GM19467 (cell line): Measurements from ENCODE around the gene PLXNB2.
A peak's percentile ranks its signal among the peaks of the same experiment; 100 is the strongest.
"Not testable (repeated sequence)": the region's sequence is repeated elsewhere in the genome, so short reads cannot be mapped to it uniquely, and the experiment has no call there.

Experiments used
- ATAC-seq: cut with Tn5 transposase; IDR thresholded peaks from one replicate; pipeline ENCODE4 v1.9.1; 2021; ENCODE audit warnings: mild to moderate bottlenecking, moderate library complexity; ENCODE audit not compliant: unreplicated experiment

PLXNB2 gene, protein sequence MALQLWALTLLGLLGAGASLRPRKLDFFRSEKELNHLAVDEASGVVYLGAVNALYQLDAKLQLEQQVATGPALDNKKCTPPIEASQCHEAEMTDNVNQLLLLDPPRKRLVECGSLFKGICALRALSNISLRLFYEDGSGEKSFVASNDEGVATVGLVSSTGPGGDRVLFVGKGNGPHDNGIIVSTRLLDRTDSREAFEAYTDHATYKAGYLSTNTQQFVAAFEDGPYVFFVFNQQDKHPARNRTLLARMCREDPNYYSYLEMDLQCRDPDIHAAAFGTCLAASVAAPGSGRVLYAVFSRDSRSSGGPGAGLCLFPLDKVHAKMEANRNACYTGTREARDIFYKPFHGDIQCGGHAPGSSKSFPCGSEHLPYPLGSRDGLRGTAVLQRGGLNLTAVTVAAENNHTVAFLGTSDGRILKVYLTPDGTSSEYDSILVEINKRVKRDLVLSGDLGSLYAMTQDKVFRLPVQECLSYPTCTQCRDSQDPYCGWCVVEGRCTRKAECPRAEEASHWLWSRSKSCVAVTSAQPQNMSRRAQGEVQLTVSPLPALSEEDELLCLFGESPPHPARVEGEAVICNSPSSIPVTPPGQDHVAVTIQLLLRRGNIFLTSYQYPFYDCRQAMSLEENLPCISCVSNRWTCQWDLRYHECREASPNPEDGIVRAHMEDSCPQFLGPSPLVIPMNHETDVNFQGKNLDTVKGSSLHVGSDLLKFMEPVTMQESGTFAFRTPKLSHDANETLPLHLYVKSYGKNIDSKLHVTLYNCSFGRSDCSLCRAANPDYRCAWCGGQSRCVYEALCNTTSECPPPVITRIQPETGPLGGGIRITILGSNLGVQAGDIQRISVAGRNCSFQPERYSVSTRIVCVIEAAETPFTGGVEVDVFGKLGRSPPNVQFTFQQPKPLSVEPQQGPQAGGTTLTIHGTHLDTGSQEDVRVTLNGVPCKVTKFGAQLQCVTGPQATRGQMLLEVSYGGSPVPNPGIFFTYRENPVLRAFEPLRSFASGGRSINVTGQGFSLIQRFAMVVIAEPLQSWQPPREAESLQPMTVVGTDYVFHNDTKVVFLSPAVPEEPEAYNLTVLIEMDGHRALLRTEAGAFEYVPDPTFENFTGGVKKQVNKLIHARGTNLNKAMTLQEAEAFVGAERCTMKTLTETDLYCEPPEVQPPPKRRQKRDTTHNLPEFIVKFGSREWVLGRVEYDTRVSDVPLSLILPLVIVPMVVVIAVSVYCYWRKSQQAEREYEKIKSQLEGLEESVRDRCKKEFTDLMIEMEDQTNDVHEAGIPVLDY (N-terminal part only)

DNA sequence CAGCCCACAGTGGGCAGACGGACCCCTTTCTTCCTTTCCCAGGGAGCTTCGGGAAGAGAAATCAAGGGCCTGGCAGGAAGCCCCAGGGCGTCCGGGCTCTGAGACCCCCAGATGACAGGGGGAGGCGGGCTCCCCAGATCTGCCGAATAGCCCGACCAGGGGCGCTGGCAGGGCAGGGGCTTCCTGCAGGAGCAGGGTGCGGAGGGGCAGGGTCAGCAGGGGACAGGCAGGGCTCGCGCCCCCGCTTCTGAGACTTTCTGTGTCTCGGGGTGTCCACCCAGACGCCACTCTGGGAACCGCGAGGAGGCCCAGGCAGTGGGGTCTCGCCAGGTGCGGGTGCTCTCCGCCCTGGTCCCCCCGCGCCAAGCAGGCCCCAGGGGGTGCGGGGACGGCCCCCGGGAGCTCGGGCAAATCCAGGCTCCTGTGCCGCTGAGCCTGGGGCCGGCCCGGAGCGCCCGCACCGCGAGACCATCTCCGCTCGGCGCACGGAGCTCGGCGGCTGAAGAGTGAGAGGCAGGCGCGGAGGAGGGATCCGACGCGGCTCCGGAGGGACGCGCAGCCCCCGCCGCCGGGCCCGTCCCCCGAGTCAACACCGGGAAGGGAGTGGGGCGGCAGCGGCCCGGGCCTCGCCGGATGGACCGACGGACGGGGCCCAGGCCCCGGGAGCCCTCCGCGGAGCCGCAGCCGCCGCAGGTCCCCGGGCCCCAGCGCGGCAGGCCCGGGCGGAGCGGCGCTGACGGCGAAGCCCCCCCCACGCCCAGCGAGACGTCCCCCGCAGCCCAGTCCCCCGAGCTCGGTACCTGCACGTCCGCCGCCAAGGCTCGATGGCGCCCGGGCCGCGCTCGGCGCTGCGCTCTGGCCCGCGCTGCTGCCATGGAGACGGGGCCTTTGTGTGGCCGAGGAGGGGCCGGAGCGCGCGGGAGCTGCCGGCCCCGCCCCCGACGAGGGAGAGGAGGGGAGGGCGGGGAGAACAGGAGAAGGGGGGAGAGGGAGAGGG is at the start of gene PLXNB2:
PLXNB2 (minus strand) TSS at position 894 of the 997 bp plus-strand sequence. CDS start 17,062 bp downstream, outside the sequence.
- no peak for ATAC-seq

DNA sequence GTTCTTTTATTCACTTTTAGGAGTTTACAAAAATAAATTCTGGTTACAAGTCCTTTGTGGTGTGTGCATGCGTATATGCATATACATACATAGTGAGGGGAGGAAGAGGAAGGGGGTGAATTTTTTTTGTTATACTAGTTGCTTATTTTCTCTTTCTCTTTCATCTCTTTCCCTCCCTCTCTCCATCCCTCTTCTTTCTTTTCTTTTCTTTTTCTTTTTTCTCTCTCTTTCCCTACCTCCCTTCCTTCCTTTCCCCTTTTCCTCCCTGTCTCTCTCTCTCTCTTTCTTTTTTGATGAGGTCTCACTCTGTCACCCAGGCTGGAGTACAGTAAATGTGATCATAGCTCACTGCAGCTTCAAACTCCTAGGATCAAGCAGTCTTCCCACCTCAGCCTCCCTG is 49.8 kb upstream of the PLXNB2 start:
- no peak for ATAC-seq

DNA sequence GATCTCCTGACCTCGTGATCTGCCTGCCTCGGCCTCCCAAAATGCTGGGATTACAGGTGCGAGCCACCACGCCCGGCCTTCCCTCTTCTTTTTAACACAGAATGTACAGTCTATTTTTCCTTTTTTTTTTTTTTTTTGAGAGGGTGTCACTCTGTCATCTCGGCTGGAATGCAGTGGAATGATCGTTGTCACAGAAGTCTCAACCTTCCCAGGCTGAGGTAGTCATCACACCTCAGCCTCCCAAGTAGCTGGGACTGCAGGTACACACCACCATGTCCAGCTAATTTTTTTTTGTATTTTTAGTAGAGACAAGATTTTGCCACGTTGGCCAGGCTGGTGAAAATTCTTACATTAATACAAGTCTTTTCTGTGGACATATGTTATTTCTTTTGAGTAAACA is 48.7 kb upstream of the PLXNB2 start:
- no peak for ATAC-seq

DNA sequence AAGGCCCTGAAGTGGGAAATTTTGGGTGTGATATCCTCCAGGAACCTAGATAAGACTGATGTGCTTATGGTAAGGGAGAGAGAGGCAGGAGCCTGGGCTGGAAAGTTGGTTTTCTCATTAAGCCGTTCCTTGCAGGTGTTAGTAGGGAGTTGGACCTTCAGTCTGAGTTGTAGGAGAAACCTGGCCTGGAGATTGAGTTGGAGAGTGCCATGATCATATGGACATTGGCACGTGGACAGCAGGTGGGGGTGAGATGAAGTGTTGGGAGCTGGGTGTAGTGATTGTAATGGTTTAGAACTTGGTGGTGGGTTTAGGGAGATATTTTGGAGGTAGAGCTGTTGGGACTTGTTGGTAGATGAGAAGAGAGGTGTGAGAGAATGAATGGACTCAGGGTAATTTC is 40.6 kb upstream of the PLXNB2 start:
- ATAC-seq, result no peak

DNA sequence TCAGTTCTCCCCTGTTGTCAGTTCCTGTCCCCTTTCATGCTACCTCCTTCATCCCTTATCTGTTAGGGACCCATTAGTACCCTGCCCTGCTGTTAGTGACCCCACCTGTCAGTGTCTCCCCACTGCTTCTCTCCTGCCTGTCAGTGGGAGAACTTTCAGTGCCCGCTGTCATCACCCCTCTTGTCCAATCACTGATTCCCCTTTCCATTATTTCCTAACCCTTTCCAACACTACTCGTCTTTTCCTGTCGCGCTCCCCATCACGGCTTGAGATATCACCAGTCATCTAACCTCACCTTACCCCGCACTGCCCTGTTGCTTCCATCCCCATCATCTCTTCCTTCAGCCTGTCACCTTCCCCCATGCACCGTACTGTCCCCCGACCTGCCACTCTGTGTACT is 39.7 kb upstream of the PLXNB2 start:
- ATAC-seq, result no peak

DNA sequence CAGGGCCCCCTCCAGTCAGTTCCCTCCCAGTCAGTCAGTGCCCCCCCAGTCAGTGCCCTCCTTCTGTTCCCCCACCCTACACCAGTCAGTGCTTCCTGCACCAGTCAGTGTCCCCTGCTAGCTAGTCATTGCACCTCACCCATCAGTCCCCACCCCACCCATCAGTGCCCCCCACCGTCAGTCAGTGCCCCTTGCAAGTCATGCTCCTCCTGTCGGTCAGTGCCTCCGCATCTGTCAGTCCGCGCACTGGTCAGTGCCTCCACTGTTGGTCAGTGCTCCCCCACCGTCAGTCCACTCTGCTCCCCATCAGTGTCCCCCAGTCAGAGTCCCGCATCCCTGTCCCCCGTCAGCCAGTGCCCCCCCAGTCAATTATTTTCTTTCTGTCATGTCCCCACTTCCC is 39.0 kb upstream of the PLXNB2 start:
- no peak for ATAC-seq

DNA sequence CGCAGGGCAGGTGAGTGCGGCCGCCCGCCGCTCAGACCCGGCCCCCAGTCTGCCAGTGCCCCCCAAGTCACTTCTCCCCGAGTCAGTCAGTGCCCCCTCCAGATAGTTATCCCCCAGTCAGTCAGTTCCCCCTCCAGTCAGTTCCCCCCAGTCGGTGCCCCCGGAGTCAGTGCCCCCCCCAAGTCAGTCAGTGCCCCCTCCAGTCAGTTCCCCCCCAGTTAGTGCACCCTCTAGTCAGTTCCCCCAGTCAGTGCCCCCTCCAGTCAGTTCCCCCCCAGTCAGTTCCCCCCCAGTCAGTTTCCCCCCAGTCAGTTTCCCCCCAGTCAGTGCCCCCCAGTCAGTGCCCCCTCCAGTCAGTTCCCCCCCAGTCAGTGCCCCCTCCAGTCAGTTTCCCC is 36.1 kb upstream of the PLXNB2 start:
- ATAC-seq, result no peak

DNA sequence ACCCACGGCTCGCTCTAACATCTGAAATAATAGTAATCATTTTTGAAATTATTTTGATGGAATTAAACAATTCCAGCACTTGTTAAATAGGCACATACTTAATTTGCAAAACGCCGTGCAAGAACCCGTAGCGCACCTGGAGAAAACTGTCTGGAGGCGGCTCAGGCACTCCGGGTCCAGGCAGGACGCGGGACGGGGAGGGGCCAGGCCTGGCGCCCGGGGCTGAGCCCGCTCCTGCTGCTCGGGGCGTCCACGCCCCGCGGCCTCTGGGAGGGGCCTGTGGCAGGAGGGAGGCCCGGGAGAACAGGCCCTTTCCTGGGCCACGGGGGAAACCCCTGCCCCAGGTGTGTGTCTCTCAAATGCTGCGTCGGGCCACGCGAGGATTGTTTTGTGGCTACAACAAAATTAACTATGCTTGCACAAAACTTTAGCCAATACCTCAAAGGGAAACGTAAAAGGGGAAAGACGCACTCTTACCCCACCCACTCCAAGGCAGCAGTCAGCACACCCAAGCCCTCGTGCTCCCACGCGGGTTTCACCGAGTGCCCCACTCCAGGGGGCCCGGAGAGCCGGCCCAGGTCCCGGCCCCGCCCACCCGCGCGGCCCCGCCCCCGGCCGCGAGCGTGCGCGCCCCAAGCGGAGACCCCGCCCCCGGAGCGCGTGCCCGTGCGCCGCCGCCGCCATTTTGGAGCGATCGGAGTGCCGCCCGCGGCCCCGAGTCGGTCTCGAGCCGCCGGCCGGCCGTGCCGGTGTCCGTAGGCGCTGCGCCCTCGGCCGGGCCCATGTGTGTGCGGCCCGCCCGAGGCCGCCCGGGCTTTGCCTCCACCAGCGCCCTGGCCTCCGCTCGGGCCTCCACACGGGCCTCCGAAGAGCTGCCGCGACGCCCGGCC is 35.5 kb upstream of the PLXNB2 start, which contains the start of gene PPP6R2:
PPP6R2 (plus strand) TSS at position 677 of the 890 bp plus-strand sequence. CDS start 50,582 bp downstream, outside the sequence.
- ATAC-seq, result peak; percentile 59

DNA sequence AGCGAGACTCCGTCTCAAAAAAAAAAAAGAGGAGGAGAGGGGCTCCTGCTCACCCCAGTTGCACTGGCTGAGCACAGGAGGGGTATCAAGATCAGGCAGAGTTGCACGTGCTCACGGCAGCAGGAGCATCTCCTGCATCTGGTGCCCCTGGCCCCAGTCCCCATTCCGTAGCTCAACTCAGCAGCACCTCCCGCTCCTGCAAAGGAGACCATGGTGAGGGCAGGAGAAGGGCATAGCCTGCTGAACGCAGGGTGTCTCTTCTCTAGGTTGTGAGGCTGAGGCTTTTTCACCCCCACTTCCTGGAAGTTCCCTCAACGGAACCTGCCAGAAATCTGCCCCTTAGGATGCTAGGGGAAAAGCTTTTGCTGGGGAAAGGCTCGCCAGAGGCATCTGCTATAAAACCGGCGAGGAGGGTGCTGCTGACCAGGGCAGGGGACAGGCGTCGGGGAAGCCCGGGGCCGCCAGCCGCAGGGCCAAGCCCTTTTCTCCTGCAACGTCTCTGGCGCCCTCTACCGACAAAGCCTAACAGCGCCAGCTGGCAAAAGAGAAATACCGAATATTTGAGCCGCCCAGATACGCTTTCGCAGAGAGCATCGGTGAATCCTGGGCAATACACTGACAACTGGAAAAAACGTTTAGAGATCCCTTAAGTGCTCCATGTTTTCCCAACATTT is 34.7 kb upstream of the PLXNB2 start:
- peak; percentile 51 for ATAC-seq

DNA sequence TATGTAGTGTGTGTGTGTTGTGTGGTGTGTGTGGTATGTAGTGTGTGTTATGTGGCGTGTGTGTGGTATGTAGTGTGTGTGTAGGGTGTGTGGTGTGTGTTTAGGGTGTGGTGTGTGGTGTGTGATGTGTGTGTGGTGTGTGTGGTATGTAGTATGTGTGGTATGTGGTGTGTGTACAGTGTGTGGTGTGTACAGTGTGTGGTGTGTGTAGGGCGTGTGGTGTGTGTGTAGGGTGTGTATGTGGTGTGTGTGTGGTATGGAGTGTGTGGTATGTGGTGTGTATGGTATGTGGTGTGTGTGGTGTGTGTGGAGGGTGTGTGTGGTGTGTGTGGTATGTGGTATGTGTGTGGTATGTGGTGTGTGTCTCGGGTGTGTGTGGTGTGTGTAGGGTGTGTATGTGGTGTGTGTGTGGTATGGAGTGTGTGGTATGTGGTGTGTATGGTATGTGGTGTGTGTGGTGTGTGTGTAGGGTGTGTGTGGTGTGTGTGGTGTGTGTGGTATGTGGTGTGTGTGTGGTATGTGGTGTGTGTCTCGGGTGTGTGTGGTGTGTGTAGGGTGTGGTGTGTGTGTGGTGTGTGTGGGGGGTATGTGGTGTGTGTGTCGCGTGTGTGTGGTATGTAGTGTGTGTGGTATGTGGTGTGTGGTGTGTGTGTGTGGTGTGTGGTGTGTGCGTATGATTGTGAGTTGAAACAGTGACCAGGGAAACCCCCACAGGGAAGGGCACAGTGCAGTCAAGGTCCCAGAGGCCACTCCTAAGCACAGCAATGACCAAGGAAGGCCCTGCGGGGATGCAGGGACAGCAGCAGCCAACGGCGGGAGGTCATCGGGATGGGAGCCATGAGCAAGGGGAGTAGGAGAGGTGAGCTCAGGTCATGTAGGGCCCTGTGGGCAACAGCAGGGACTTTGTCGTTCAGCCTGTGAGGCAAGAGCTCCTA is 32.8 kb upstream of the PLXNB2 start:
- ATAC-seq, result no peak

DNA sequence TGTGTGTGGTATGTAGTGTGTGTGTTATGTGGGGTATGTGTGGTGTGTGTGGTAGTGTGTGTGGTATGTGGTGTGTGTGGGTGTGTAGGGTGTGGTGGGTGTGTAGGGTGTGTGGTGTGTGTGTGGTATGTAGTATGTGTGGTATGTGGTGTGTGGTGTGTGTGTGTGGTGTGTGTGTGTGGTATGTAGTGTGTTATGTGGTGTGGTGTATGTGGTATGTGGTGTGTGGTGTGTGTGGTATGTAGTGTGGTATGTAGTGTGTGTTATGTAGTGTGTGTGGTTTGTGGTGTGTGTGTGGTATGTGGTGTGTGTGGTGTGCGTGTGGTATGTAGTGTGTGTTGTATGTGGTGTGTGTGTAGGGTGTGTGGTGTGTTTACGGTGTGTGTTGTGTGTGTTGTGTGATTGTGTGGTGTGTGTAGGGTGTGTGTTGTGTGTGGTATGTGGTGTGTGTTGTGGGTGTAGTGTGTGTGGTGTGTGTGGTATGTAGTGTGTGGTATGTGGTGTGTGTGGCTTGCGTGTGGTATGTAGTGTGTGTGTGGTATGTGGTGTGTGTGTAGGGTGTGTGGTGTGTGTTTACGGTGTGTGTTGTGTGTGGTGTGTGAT is 31.5 kb upstream of the PLXNB2 start:
- no peak for ATAC-seq

DNA sequence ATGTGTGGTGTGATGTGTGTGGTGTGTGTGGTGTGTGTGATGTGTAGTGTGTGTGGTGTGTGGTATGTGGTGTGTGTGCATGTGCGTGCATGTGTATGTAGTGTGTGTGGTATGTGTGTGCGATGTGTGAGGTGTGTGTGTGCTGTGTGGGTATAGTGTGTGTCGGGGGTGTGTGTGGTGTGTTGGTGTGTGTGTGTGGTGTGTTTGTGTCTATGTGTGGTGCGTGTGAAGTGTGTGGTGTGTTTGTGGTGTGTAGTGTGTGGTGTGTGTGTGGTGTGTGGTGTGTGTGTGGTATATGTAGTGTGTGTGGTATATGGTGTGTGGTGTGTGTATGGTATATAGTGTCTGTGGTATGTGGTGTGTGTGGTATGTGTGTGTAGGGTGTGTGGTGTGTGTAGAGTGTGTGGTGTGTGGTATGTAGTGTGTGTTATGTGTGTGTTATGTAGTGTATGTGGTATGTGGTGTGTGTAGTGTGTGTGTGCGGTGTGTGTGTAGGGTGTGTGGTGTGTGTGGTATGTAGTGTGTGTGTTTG is 30.7 kb upstream of the PLXNB2 start:
- ATAC-seq, result no peak

DNA sequence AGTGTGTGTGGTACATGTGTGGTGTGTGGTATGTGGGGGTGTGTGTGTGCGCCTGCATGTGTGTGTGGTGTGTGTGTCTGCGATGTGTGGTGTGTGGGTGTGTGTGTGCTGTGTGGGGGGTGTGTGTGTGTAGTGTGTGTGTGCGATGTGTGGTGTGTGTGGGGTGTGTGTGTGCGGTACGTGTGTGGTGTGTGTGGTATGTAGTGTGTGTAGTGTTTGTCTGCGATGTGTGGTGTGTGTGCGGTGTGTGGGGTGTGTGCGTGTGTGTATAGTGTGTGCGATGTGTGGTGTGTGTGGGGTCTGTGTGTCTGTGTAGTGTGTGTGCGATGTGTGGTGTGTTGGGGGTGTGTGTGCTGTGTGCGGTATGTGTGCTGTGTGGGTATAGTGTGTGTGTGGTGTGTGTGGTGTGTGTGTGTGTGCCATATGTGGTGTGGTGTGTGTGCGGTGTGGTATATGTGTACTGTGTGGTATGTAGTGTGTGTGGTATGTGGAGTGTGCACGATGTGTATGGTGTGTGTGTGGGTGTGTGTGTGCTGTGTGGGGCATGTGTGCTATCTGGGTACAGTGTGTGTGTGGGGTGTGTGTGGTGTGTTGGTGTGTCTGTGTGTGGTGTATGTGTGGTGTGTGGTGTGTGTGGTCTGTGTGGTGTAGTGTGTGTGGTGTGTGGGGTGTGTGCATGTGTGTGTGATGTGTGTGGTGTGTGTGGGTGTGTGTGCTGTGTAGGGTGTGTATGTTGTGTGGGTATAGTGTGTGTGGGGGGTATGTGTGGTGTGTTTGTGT is 30.0 kb upstream of the PLXNB2 start:
- no peak for ATAC-seq

DNA sequence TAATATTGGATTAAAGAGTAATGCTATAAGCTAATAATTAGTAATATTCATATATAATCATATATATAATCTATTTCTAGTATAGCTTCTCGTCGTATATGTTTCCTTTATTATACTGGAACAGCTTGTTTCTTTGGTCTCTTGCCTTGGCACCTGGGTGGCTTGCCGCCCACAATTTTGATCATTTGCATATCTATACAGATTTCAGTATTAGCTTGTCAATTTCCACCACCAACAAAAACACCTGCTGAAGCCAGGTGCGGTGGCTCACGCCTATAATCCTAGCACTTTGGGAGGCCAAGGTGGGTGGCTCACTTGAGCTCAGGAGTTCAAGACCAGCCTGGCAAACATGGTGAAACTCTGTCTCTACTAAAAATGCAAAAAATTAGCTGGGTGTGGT is 27.0 kb upstream of the PLXNB2 start:
- not testable (repeated sequence) for ATAC-seq

DNA sequence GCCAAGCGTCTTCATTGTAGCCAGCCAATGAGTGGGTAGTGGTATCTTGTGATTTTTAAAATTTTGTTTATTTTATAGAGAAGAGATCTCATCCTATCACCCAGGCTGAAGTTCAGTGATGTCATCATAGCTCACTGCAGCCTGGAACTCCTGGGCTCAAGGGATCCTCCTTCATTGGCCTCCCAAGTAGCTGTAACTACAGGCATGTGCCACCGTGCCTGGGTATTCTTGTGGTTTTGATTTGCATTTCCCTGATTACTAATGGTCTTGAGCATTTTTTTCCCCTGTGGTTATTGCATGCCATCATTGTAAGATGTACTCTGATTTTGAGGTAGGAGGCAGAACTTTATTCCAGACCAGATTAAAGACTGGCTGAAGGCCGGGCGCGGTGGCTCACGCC is 21.8 kb upstream of the PLXNB2 start:
- ATAC-seq, result no peak

DNA sequence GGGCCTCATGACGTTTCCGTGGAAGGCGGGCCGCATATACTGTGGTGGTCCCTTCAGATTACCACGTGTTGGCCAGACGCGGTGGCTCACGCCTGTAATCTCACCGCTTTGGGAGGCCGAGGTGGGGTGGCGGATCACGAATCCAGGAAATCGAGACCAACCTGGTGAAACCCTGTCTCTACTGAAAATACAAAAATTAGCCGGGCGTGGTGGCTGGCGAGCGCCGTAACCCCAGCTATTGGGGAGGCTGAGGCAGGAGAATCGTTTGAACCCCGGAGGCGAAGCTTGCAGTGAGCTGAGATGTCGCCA is 20.2 kb upstream of the PLXNB2 start:
- no peak for ATAC-seq
